Thyroid gland (tissue), 4 donors: Measurements from ENCODE around the gene OPTC. TPM values are rescaled to one million over a fixed set of nuclear protein-coding genes. Genes with fewer than 3 reads are reported as not detected.

Experiments
- DNase-seq, 2 donors: peaks; one replicate each; pipeline ENCODE4 v3.0.0-alpha.2; 2019
- H3K27ac ChIP-seq, 3 donors: fragments of 200-600 bp; sonication (generic); 1 replicate in 2 of 3; 2 replicates in 1 of 3; pipeline ENCODE4 v1.5.1; 2016 to 2019; ENCODE audit warnings: mild to moderate bottlenecking in 1 of 3, moderate library complexity in 1 of 3
- H3K27me3 ChIP-seq: fragments of 200-600 bp; sonication (generic); one replicate; pipeline ENCODE4 v1.5.1; 2019
- H3K36me3 ChIP-seq, 2 donors: fragments of 200-600 bp; sonication (generic); one replicate each; pipeline ENCODE4 v1.5.1; 2016 to 2019
- H3K4me1 ChIP-seq, 2 donors: fragments of 200-600 bp; sonication (generic); one replicate each; pipeline ENCODE4 v1.5.1; 2017 to 2019
- H3K4me3 ChIP-seq, 3 donors: fragments of 200-600 bp; sonication (generic); replicated peaks in 1 of 3; 1 replicate in 2 of 3; 2 replicates in 1 of 3; pipeline ENCODE4 v1.5.1; 2016; ENCODE audit warnings: mild to moderate bottlenecking in 1 of 3
- H3K9me3 ChIP-seq: fragments of 200-600 bp; sonication (generic); one replicate; pipeline ENCODE4 v1.5.1; 2017
- CTCF ChIP-seq, 6 experiments: fragments of 200-600 bp in 3 of 6; fragments of 450-650 bp in 3 of 6; sonication (generic) in 3 of 6; IDR thresholded peaks; one replicate each; pipeline ENCODE4 v1.5.1; 2016 to 2019; ENCODE audit warnings: antibody characterized with exemption in 6 of 6, mild to moderate bottlenecking in 2 of 6, inconsistent platforms in 1 of 6, moderate library complexity in 1 of 6
- POLR2A ChIP-seq, 2 donors: fragments of 450-650 bp; IDR thresholded peaks; one replicate each; pipeline ENCODE4 v1.6.1; 2017; ENCODE audit warnings: antibody characterized with exemption in 2 of 2, mild to moderate bottlenecking in 2 of 2, moderate library complexity in 1 of 2
- WGBS, 2 donors: methylation state at CpG; one replicate each; pipeline ENCODE4 v1.1.5; 2017; 5-methylcytosine and 5-hydroxymethylcytosine counted together
- intact Hi-C: fragments of 100-400 bp; cut with DNase I; formaldehyde crosslinking; loops from one replicate; pipeline ENCODE4 v1.15.1; 2023
- total RNA-seq, 4 donors: library from RNA; depleted of rRNA; stranded (reverse); fragments of >200 nt; gene quantifications; one replicate each; pipeline ENCODE4 v1.2.3, GENCODE V29; 2016

Gene OPTC
- total RNA-seq, 4 donors from 2014 or later = not detected

- Histone ChIP-seq H3K27ac (no peak overlapping the region), H3K9me3 (no peaks in the 10 kb centered on the region), H3K4me1 (peaks cover 5 to 19% of the 10 kb centered on the region in 2 donors), H3K36me3 (no peaks in the 10 kb centered on the region), H3K27me3 (no peaks in the 10 kb centered on the region), H3K4me3 (no peak overlapping the region)
- WGBS, 2 donors = 93 to 96% methylated on average over 6 of the region's 6 CpGs
- intact Hi-C loops = no loop called here
- TF ChIP-seq CTCF (IDR thresholded peaks at IDR 0.05) (no peak), POLR2A (IDR thresholded peaks at IDR 0.05) (no peak)
- no peak for DNase-seq
Measured at GRCh38 chr1:203519896-203520295, 25.9 kb downstream of the OPTC start.

- WGBS, 2 donors = 76 to 91% methylated on average over 5 of the region's 5 CpGs
- no peaks in the 10 kb centered on the region for H3K9me3 ChIP-seq
- DNase-seq = no peak
- peaks cover 5 to 19% of the 10 kb centered on the region in 2 donors for H3K4me1 ChIP-seq
- no peak for TF ChIP-seq POLR2A (IDR thresholded peaks at IDR 0.05)
- TF ChIP-seq CTCF (IDR thresholded peaks at IDR 0.05) = no peak
- H3K27ac ChIP-seq = no peak overlapping the region
- H3K27me3 ChIP-seq = no peaks in the 10 kb centered on the region
- H3K36me3 ChIP-seq = no peaks in the 10 kb centered on the region
- intact Hi-C loops = no loop called here
- no peak overlapping the region for H3K4me3 ChIP-seq
Measured at GRCh38 chr1:203520315-203520714, 26.4 kb downstream of the OPTC start.

GRCh38 chr1:203521074-203521794 lies 27.3 kb downstream of the OPTC start:
- H3K36me3 ChIP-seq = no peaks in the 10 kb centered on the region
- peaks cover 5 to 19% of the 10 kb centered on the region in 2 donors for H3K4me1 ChIP-seq
- H3K9me3 ChIP-seq = no peaks in the 10 kb centered on the region
- WGBS, 2 donors = 66 to 67% methylated on average over 7 to 10 of the region's 10 CpGs
- no peak overlapping the region for H3K4me3 ChIP-seq
- H3K27ac ChIP-seq = peak overlapping the region in 1 of 3 donors; percentile 48
- intact Hi-C loops = no loop called here
- no peaks in the 10 kb centered on the region for H3K27me3 ChIP-seq
- TF ChIP-seq POLR2A (IDR thresholded peaks at IDR 0.05) (no peak), CTCF (IDR thresholded peaks at IDR 0.05) (no peak)
- peak; percentile 84 to 86 for DNase-seq

GRCh38 chr1:203521812-203522211 lies 27.9 kb downstream of the OPTC start:
- DNase-seq = no peak
- peaks cover 5 to 23% of the 10 kb centered on the region in 2 donors for H3K4me1 ChIP-seq
- TF ChIP-seq CTCF (IDR thresholded peaks at IDR 0.05) = no peak
- TF ChIP-seq POLR2A (IDR thresholded peaks at IDR 0.05) = no peak
- peak overlapping the region in 1 of 3 donors; percentile 48 for H3K27ac ChIP-seq
- H3K36me3 ChIP-seq = no peaks in the 10 kb centered on the region
- WGBS, 2 donors = 85 to 92% methylated on average over 3 to 5 of the region's 5 CpGs
- H3K9me3 ChIP-seq = no peaks in the 10 kb centered on the region
- intact Hi-C loops = no loop called here
- no peak overlapping the region for H3K4me3 ChIP-seq
- no peaks in the 10 kb centered on the region for H3K27me3 ChIP-seq

GRCh38 chr1:203522237-203522636 lies 28.3 kb downstream of the OPTC start:
- Histone ChIP-seq H3K9me3 (no peaks in the 10 kb centered on the region), H3K27me3 (no peaks in the 10 kb centered on the region), H3K4me3 (no peak overlapping the region), H3K36me3 (no peaks in the 10 kb centered on the region), H3K4me1 (peaks cover 5 to 23% of the 10 kb centered on the region in 2 donors), H3K27ac (no peak overlapping the region)
- WGBS, 2 donors = 70 to 72% methylated on average over 11 of the region's 11 CpGs
- no peak for DNase-seq
- TF ChIP-seq POLR2A (IDR thresholded peaks at IDR 0.05) = no peak
- TF ChIP-seq CTCF (IDR thresholded peaks at IDR 0.05) = no peak
- intact Hi-C loops = no loop called here
